PFSK-1 (cell line): ENCODE data around the gene SMARCA4.

Experiments
- FOXP2 ChIP-seq: optimal IDR thresholded peaks from 2 replicates; pipeline ENCODE3; 2011; ENCODE audit warnings: borderline replicate concordance, control low read depth, inconsistent platforms; ENCODE audit not compliant: insufficient read depth; ENCODE audit errors: extremely low read length, extremely low read depth
- POLR2AphosphoS5 ChIP-seq: IDR thresholded peaks from 2 replicates; pipeline ENCODE4 v1.6.1; 2012; ENCODE audit warnings: low read depth, mild to moderate bottlenecking, control low read depth, low read length, moderate library complexity
- REST ChIP-seq, 2 experiments: IDR thresholded peaks; 2 replicates each; pipeline versions ENCODE4 v1.6.1 to v1.8.0; 2011 to 2012; ENCODE audit warnings: low read depth in 2 of 2, low read length in 2 of 2, control low read depth in 1 of 2, inconsistent platforms in 1 of 2, mild to moderate bottlenecking in 1 of 2, moderate library complexity in 1 of 2; ENCODE audit not compliant: insufficient read depth in 1 of 2
- SIN3A ChIP-seq: IDR thresholded peaks from 2 replicates; pipeline ENCODE4 v1.6.1; 2012; ENCODE audit warnings: mild to moderate bottlenecking, low read length, moderate library complexity, borderline replicate concordance; ENCODE audit not compliant: insufficient read depth
- TAF1 ChIP-seq: IDR thresholded peaks from 2 replicates; pipeline ENCODE4 v1.6.1; 2012; ENCODE audit warnings: low read length, control low read depth, borderline replicate concordance; ENCODE audit not compliant: insufficient read depth

The SMARCA4 gene

GRCh38 chr19:11038511-11038910 lies 77.7 kb downstream of the SMARCA4 start:
- no peak for TF ChIP-seq FOXP2
- TF ChIP-seq TAF1: no peak
- no peak for TF ChIP-seq POLR2AphosphoS5
- TF ChIP-seq REST (IDR thresholded peaks at IDR 0.05; ENCODE audit: insufficient read depth in 1 of 2, low read depth in 2 of 2, low read length in 2 of 2): no peak
- no peak for TF ChIP-seq SIN3A

- no peak for TF ChIP-seq SIN3A
- TF ChIP-seq POLR2AphosphoS5: no peak
- no peak for TF ChIP-seq TAF1
- TF ChIP-seq REST (IDR thresholded peaks at IDR 0.05; ENCODE audit: insufficient read depth in 1 of 2, low read depth in 2 of 2, low read length in 2 of 2): no peak
- no peak for TF ChIP-seq FOXP2
These were observed 80.4 kb downstream of the SMARCA4 start for GRCh38 chr19:11041194-11041593.

- TF ChIP-seq POLR2AphosphoS5: no peak
- no peak for TF ChIP-seq REST (IDR thresholded peaks at IDR 0.05; ENCODE audit: insufficient read depth in 1 of 2, low read depth in 2 of 2, low read length in 2 of 2)
These were observed 81.3 kb downstream of the SMARCA4 start for GRCh38 chr19:11041966-11042627.

- TF ChIP-seq TAF1: no peak
- TF ChIP-seq FOXP2: no peak
- no peak for TF ChIP-seq REST (IDR thresholded peaks at IDR 0.05; ENCODE audit: insufficient read depth in 1 of 2, low read depth in 2 of 2, low read length in 2 of 2)
- no peak for TF ChIP-seq POLR2AphosphoS5
- no peak for TF ChIP-seq SIN3A
These were observed 83.6 kb downstream of the SMARCA4 start for GRCh38 chr19:11044431-11044830.

- no peak for TF ChIP-seq SIN3A
- TF ChIP-seq REST (IDR thresholded peaks at IDR 0.05; ENCODE audit: insufficient read depth in 1 of 2, low read depth in 2 of 2, low read length in 2 of 2): no peak
- TF ChIP-seq TAF1: no peak
- no peak for TF ChIP-seq FOXP2
- no peak for TF ChIP-seq POLR2AphosphoS5
These were observed 84.7 kb downstream of the SMARCA4 start for GRCh38 chr19:11045536-11045935.
